HCEC 1CT (cell line): ENCODE results near the gene HCN2.
A peak's percentile ranks its signal among the peaks of the same experiment; 100 is the strongest.
"Not testable (repeated sequence)": the region's sequence is repeated elsewhere in the genome, so short reads cannot be mapped to it uniquely, and the experiment has no call there.

Source experiments
- DNase-seq: peaks from one replicate; pipeline ENCODE4 v3.0.0-alpha.2; 2017

The HCN2 gene

GRCh38 chr19:622666-623065 is 33.0 kb downstream of the HCN2 start:
- DNase-seq, result no peak

- no peak for DNase-seq
Observed at GRCh38 chr19:623175-623916, 33.7 kb downstream of the HCN2 start.

GRCh38 chr19:623974-624373 is 34.3 kb downstream of the HCN2 start:
- no peak for DNase-seq

- DNase-seq, result no peak
Observed at GRCh38 chr19:624433-625109, 34.9 kb downstream of the HCN2 start.

- DNase-seq, result no peak
Observed at GRCh38 chr19:625257-625656, 35.6 kb downstream of the HCN2 start.

- DNase-seq, result not testable (repeated sequence)
Observed at GRCh38 chr19:626566-626965, 36.9 kb downstream of the HCN2 start.

- no peak for DNase-seq
Observed at GRCh38 chr19:628168-628567, 38.5 kb downstream of the HCN2 start.

GRCh38 chr19:629515-629914 is 39.8 kb downstream of the HCN2 start:
- not testable (repeated sequence) for DNase-seq

GRCh38 chr19:629961-630714 is 40.5 kb downstream of the HCN2 start:
- DNase-seq, result no peak

- DNase-seq, result peak; percentile 48
Observed at GRCh38 chr19:632579-633067, 42.9 kb downstream of the HCN2 start.

- peak; percentile 98 for DNase-seq
Observed at GRCh38 chr19:633068-633785, 43.5 kb downstream of the HCN2 start, which contains the start of gene POLRMT. TSS of gene POLRMT (minus strand) at chr19:633537. CDS start at chr19:633512, 25 bp downstream.

GRCh38 chr19:633786-634639 is 44.3 kb downstream of the HCN2 start:
- no peak for DNase-seq

- DNase-seq, result no peak
Observed at GRCh38 chr19:634975-635652, 45.4 kb downstream of the HCN2 start.

- DNase-seq, result no peak
Observed at GRCh38 chr19:638906-639252, 49.2 kb downstream of the HCN2 start.

- peak; percentile 69 for DNase-seq
Observed at GRCh38 chr19:639253-640160, 49.8 kb downstream of the HCN2 start, which contains the start of gene FGF22. TSS of gene FGF22 (plus strand) at chr19:639879. CDS start at chr19:639926, 47 bp downstream.

GRCh38 chr19:640161-640558 is 50.5 kb downstream of the HCN2 start:
- DNase-seq, result no peak

GRCh38 chr19:640606-641189 is 51.0 kb downstream of the HCN2 start:
- no peak for DNase-seq

GRCh38 chr19:641702-642101 is 52.0 kb downstream of the HCN2 start:
- no peak for DNase-seq
